OCI-LY3 (cell line): ENCODE measurements around the gene CD4.

Experiments
- EZH2phosphoT487 ChIP-seq: fragments of 200-600 bp; shearing (Covaris generic); IDR thresholded peaks from 2 replicates; pipeline ENCODE4 v1.6.1; 2018; ENCODE audit warnings: antibody characterized with exemption, mixed run types, low read depth
- TF ChIP-seq, protein P1 (sequence below): fragments of 200-600, 300-600 bp; sonication (generic); IDR thresholded peaks from 2 replicates; pipeline ENCODE4 v1.5.1; 2014; ENCODE audit warnings: antibody characterized with exemption, low read length, low read depth

DNA sequence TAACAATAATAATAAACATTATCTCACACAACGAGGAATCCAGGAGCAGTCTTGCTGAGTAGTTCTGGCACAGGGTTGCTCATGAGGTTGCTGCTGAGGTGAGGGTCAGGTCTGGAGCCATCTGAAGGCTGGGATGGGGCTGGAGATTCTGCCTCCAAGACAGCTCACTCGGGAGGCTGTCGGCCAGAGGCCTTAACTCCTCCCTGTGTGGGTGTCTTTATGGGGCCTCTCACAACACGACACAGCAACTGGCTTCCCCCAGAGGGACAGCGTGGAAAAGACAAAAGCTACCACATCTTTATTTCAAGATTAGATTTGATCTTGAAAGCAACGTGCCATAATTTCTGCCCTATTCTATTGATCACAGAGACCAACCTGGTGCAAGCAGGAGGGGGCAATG lies 7.2 kb upstream of the CD4 start:
- TF ChIP-seq, protein P1, sequence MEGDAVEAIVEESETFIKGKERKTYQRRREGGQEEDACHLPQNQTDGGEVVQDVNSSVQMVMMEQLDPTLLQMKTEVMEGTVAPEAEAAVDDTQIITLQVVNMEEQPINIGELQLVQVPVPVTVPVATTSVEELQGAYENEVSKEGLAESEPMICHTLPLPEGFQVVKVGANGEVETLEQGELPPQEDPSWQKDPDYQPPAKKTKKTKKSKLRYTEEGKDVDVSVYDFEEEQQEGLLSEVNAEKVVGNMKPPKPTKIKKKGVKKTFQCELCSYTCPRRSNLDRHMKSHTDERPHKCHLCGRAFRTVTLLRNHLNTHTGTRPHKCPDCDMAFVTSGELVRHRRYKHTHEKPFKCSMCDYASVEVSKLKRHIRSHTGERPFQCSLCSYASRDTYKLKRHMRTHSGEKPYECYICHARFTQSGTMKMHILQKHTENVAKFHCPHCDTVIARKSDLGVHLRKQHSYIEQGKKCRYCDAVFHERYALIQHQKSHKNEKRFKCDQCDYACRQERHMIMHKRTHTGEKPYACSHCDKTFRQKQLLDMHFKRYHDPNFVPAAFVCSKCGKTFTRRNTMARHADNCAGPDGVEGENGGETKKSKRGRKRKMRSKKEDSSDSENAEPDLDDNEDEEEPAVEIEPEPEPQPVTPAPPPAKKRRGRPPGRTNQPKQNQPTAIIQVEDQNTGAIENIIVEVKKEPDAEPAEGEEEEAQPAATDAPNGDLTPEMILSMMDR = no peak
- no peak for TF ChIP-seq EZH2phosphoT487
